Measurements from ENCODE around the gene NPPA. TPM values are rescaled to one million over a fixed set of nuclear protein-coding genes. Genes with fewer than 3 reads are reported as not detected.

Gene NPPA
- total and polyA plus RNA-seq, 9 of the 15 experiments (the other 6 are each of a cell fraction or from before 2014, with no cell fraction given): not detected

DNA sequence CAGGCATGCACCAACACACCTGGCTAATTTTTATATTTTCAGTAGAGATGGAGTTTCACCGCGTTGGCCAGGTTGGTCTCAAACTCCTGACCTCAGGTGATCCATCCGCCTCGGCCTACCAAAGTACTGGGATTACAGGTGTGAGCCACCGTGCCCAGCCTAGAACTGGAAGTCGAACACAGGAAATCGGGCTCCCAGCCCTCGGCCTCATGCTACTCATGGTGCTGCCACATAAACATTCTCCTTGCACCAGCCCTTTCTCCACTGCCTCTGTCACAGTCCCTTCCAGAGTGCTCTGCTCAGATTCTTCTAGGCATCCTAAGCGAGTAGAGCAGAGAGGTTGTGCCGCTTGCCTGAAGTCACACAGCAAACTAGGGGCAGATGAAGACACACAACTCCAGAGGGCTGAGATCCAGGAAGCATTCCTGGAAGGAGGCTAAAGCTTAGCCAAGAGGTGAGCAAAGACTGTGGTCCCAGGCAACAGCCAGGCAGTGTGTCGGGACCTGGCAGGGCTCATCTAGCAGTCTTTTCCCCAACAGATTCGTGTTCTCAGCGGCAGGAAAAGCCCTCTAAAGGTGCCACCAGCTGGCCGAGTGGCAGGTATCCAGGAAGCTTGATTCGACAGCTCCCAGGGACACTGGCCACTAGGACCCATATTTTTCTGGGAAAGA is 40.8 kb upstream of the NPPA start (continued):
- no peak for TF ChIP-seq CBFB (CRISPR knock-in tag; IDR thresholded peaks at IDR 0.05)
- no peak for TF ChIP-seq POLR2B (IDR thresholded peaks at IDR 0.05; ENCODE audit: low read depth, partially characterized antibody)
- TF ChIP-seq SMARCA5 (IDR thresholded peaks at IDR 0.05): peak; percentile 56; the same call in 1 of the 2 replicates
- no peak for TF ChIP-seq ZNF146 (CRISPR knock-in tag; IDR thresholded peaks at IDR 0.05; ENCODE audit: unreplicated experiment)
- peak; percentile 64 for TF ChIP-seq HDAC2 (IDR thresholded peaks at IDR 0.05)
- TF ChIP-seq ATF3 (IDR thresholded peaks at IDR 0.05): no peak
- no peak for TF ChIP-seq ATF3 (CRISPR knock-in tag; conservative IDR thresholded peaks at IDR 0.05)
- no peak for TF ChIP-seq ZNF551 (CRISPR knock-in tag; IDR thresholded peaks at IDR 0.05)
- no peak for TF ChIP-seq GTF2F1 (IDR thresholded peaks at IDR 0.05; ENCODE audit: low read depth, low read length)
- TF ChIP-seq ZNF449 (CRISPR knock-in tag; IDR thresholded peaks at IDR 0.05): no peak
- TF ChIP-seq ZFP30 (CRISPR knock-in tag; IDR thresholded peaks at IDR 0.05; ENCODE audit: borderline replicate concordance): no peak
- peak; percentile 82 for TF ChIP-seq RBM25 (IDR thresholded peaks at IDR 0.05; ENCODE audit: low read depth, low read length, severe bottlenecking)
- no peak for TF ChIP-seq HNRNPUL1 (IDR thresholded peaks at IDR 0.05; ENCODE audit: low read length)
- no peak for TF ChIP-seq STAT5B (CRISPR knock-in tag; IDR thresholded peaks at IDR 0.05)
- no peak for TF ChIP-seq RBBP5 (IDR thresholded peaks at IDR 0.05; ENCODE audit: borderline replicate concordance, insufficient read depth, low read length, poor library complexity, severe bottlenecking)
- TF ChIP-seq GTF3C2 (IDR thresholded peaks at IDR 0.05; ENCODE audit: borderline replicate concordance, extremely low read depth, insufficient read length): no peak
- no peak for TF ChIP-seq ZNF77 (CRISPR knock-in tag; IDR thresholded peaks at IDR 0.05)
- no peak for TF ChIP-seq ZNF408 (CRISPR knock-in tag; IDR thresholded peaks at IDR 0.05; ENCODE audit: low read depth)
- TF ChIP-seq RCOR1 (IDR thresholded peaks at IDR 0.05; ENCODE audit: borderline replicate concordance in 1 of 2, low read depth in 2 of 2, low read length in 2 of 2): 0 out of 4 replicates have a peak, but pooled peaks of 1 of the 2 experiments have one; percentile 23
- TF ChIP-seq BCOR (IDR thresholded peaks at IDR 0.05): peak; percentile 88
- TF ChIP-seq E2F3 (CRISPR knock-in tag; IDR thresholded peaks at IDR 0.05): no peak
- TF ChIP-seq NCOA1 (IDR thresholded peaks at IDR 0.05; ENCODE audit: low read depth): no peak
- TF ChIP-seq POLR3A (IDR thresholded peaks at IDR 0.05; ENCODE audit: borderline replicate concordance, extremely low read depth, insufficient read depth, insufficient read length): no peak
- TF ChIP-seq TAF7 (tag; IDR thresholded peaks at IDR 0.05): no peak
- TF ChIP-seq KAT7 (CRISPR knock-in tag; IDR thresholded peaks at IDR 0.05; ENCODE audit: borderline replicate concordance): no peak
- TF ChIP-seq KHSRP (IDR thresholded peaks at IDR 0.05): no peak

All from K562 (cell line).